Coronary artery (tissue), 2 donors: Measurements from ENCODE around the gene CYP3A4.
"Not testable (repeated sequence)": the region's sequence is repeated elsewhere in the genome, so short reads cannot be mapped to it uniquely, and the experiment has no call there.

Source experiments
- DNase-seq: peaks from one replicate; pipeline ENCODE4 v3.0.0-alpha.2; 2017; ENCODE audit warnings: low spot score
- H3K27ac ChIP-seq, 2 donors: fragments of 200-600 bp; sonication (generic); one replicate each; pipeline ENCODE4 v1.5.1; 2016 to 2019
- H3K4me3 ChIP-seq: fragments of 200-600 bp; sonication (generic); 2 replicates; pipeline ENCODE4 v1.5.1; 2016; ENCODE audit warnings: mild to moderate bottlenecking, moderate library complexity
- TF ChIP-seq, protein P1 (sequence below): fragments of 200-600 bp; sonication (generic); IDR thresholded peaks from one replicate; pipeline ENCODE4 v1.5.1; 2019; ENCODE audit warnings: antibody characterized with exemption

Gene CYP3A4

DNA sequence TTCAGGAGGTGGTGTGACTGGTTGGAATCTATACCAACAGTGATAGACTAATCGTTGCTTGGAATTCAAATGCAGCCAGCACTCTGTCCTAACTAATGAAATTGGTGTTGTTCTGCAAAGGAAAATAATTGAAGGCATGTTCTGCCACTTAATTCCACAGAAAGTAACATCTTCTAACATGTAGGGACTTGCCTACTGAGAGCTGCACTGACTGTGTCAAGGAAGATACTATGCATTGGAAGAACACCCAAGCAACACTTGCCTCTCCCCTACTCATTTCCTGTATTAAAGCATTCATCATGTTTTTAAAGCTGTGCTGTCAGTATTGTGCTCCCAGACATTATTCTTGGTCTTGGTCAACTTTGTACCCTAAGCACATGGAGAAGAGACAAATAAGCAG, 46.3 kb downstream of the CYP3A4 start:
- H3K4me3 ChIP-seq: no peak overlapping the region
- H3K27ac ChIP-seq: no peak overlapping the region
- TF ChIP-seq, protein P1, sequence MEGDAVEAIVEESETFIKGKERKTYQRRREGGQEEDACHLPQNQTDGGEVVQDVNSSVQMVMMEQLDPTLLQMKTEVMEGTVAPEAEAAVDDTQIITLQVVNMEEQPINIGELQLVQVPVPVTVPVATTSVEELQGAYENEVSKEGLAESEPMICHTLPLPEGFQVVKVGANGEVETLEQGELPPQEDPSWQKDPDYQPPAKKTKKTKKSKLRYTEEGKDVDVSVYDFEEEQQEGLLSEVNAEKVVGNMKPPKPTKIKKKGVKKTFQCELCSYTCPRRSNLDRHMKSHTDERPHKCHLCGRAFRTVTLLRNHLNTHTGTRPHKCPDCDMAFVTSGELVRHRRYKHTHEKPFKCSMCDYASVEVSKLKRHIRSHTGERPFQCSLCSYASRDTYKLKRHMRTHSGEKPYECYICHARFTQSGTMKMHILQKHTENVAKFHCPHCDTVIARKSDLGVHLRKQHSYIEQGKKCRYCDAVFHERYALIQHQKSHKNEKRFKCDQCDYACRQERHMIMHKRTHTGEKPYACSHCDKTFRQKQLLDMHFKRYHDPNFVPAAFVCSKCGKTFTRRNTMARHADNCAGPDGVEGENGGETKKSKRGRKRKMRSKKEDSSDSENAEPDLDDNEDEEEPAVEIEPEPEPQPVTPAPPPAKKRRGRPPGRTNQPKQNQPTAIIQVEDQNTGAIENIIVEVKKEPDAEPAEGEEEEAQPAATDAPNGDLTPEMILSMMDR: no peak
- DNase-seq: no peak

DNA sequence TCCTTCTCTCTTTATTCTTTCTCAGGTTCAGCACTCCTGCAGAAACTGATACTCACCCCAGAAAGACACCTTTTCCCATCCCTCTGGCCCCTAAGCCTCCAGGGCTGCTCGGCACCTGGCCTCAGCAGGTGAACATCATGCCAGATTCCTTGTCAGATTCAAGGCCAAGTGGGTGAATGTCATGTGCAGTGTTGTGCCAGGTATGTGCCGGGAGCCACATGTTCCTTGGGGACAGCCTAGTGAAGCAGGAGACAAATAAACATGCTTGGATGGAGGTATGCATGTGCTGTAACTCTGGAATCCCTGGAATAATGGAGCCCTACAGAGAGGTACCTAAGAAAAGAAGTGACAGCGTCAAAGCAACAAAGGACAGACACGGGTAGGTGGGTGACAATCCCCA, 47.3 kb downstream of the CYP3A4 start:
- not testable (repeated sequence) for H3K4me3 ChIP-seq, DNase-seq

DNA sequence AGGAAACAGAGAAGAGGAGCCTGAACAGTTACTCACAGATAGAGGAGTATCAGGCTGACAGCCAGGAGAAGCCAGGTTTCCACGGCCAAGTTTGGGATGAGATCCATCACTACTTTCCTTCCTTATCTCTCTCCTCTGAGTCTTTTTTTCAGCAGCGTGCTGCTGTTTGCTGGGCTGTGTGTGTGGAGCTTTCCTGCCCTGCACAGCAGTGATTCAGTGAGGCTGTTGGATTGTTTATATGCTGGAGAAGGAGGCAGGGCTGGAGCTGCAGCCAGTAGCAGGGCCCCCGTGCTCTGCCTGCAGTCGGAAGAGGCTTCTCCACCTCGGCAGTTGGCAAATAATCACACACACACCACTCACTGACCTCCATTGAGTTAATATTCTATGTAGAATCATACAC, 49.0 kb downstream of the CYP3A4 start, which contains the start of gene CYP3A7:
Gene CYP3A7, minus strand, starts transcription at position 210 of the 400 bp plus-strand sequence. Its CDS starts 103 bp downstream, at position 107.
- TF ChIP-seq, protein P1: no peak
- no peak within 1 kb of the TSS for H3K4me3 ChIP-seq
- no peak for DNase-seq
- no peak within 1 kb of the TSS for H3K27ac ChIP-seq

More for the DNA sequence above, 47.3 kb downstream of the CYP3A4 start:
- not testable (repeated sequence) for H3K27ac ChIP-seq

DNA sequence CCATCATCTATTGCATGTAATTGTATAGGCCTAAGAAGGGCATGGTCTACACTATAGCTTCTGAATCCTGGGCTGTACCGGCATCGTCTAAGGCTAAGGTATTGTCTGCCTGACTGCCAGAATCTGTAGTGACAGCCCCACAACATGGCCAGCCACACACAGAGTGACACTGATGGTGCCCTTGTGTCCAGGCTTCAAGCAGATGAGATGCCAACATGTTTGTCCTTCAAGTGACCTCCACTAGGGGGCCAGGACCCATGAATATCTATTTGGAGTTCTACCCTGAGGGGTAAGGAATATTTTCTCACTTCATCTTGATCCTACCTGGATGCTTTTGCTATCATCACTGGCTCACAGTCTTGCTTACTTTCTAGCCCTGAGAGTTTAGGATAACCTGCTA, 50.5 kb downstream of the CYP3A4 start:
- Histone ChIP-seq H3K4me3 (no peak overlapping the region), H3K27ac (no peak overlapping the region)
- DNase-seq: no peak
- TF ChIP-seq, protein P1: no peak

DNA sequence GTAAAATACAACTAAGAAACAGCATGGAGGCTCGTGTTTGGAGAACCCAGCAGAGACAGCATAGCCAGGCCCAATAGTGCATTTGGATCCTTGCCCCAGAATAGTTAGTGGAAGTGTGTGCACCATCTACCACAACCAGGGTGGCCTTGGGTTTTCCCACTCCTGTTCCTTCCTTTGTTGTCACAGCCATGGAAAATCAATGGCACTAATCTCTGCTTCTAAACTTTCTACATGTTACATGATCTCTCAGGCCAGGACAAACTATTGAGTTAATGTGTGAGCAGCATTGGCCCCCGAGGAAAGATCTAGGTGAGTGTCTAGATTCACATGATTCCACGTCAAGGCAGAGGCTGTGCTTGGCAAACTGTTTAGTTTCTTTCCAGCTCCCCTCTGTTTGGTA, 51.0 kb downstream of the CYP3A4 start:
- H3K4me3 ChIP-seq: no peak overlapping the region
- DNase-seq: no peak
- no peak overlapping the region for H3K27ac ChIP-seq
- TF ChIP-seq, protein P1: no peak

DNA sequence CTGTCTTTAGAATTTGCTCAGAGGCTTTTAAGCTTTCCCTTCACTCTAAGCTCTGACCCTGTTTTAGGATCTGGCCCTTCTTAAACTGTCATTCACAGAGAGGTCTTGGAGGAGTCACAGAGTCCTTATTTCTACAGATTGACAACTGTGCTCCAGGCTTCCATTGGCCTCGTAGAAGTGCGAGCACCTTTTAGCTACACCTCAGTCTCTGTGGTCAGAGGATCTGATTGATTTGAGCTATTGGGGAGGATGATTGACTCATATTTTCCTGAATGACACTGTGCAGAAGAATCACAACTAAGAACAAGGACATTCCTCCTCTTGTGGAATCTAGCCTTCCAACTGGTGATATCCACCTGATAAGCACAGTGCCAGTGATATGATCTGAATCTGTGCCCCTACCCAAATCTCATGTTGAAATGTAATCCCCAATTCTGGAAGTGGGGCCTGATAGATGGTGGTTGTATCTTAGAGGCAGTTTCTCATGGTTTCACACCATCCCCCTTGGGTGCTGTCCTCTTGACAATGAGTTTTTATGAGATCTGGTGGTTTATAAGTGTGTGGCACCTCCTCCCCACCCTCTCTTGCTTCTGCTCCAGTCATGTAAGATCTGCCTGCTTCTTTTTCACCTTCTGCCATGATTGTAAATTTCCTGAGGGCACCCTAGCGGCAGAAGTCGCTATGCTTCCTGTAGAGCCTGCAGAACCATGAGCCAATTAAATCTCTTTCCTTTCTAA, 52.2 kb downstream of the CYP3A4 start:
- no peak overlapping the region for H3K27ac ChIP-seq
- DNase-seq: no peak
- H3K4me3 ChIP-seq: no peak overlapping the region
- TF ChIP-seq, protein P1: no peak

DNA sequence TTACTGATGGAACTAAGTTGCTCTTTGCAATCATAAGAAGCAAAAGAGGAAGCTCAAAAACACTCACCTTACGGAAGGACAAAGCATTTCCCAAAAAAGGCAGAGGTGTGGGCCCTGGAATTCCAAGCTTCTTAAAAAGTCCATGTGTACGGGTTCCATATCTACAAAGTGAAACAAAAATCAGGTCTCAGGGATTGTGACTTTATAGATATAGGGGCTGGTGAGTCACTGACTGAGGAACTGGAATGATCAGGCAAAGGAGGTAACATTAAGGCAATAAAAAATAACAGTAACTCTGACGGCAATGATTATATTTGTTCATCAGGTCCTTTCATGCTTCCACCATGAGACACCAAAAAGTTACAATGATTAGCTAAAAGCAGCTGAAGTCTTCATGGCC, 53.0 kb downstream of the CYP3A4 start:
- H3K4me3 ChIP-seq: no peak overlapping the region
- TF ChIP-seq, protein P1: no peak
- no peak for DNase-seq
- no peak overlapping the region for H3K27ac ChIP-seq
